Activated CD4-positive, CD25-positive, alpha-beta regulatory T cell treated with anti-CD3 and anti-CD28 coated beads, Interleukin-2, amount 50 U/mL, for 16 hours (primary cell): ENCODE results near the gene SIGLEC10.
"Not testable (repeated sequence)": the region's sequence is repeated elsewhere in the genome, so short reads cannot be mapped to it uniquely, and the experiment has no call there.

ENCODE experiments used
- DNase-seq: peaks from one replicate; pipeline ENCODE4 v3.0.0-alpha.2; 2020; ENCODE audit warnings: low read depth, low spot score

The SIGLEC10 gene

GRCh38 chr19:51417107-51417809 is at the start of gene SIGLEC10:
SIGLEC10 (minus strand) TSS chr19:51417642; CDS start chr19:51417581, 61 bp downstream.
- DNase-seq = no peak

- no peak for DNase-seq
Observed at GRCh38 chr19:51466723-51467122, 49.3 kb upstream of the SIGLEC10 start.

- DNase-seq = not testable (repeated sequence)
Observed at GRCh38 chr19:51463976-51464581, 46.6 kb upstream of the SIGLEC10 start.

GRCh38 chr19:51462681-51463080 is 45.2 kb upstream of the SIGLEC10 start:
- no peak for DNase-seq

GRCh38 chr19:51462276-51462675 is 44.8 kb upstream of the SIGLEC10 start:
- no peak for DNase-seq

- no peak for DNase-seq
Observed at GRCh38 chr19:51461723-51462161, 44.3 kb upstream of the SIGLEC10 start.

- no peak for DNase-seq
Observed at GRCh38 chr19:51460164-51460992, 42.9 kb upstream of the SIGLEC10 start.

- no peak for DNase-seq
Observed at GRCh38 chr19:51458899-51459505, 41.6 kb upstream of the SIGLEC10 start.

GRCh38 chr19:51458051-51458645 is 40.7 kb upstream of the SIGLEC10 start, which contains the start of gene SIGLEC8:
SIGLEC8 (minus strand) TSS chr19:51458454; CDS start chr19:51458387, 67 bp downstream.
- DNase-seq = no peak

- no peak for DNase-seq
Observed at GRCh38 chr19:51457351-51458013, 40.0 kb upstream of the SIGLEC10 start.

GRCh38 chr19:51456541-51457290 is 39.3 kb upstream of the SIGLEC10 start:
- no peak for DNase-seq

- DNase-seq = no peak
Observed at GRCh38 chr19:51450730-51451307, 33.4 kb upstream of the SIGLEC10 start.

GRCh38 chr19:51448411-51449016 is 31.1 kb upstream of the SIGLEC10 start:
- no peak for DNase-seq

GRCh38 chr19:51448011-51448410 is 30.6 kb upstream of the SIGLEC10 start:
- no peak for DNase-seq

- DNase-seq = not testable (repeated sequence)
Observed at GRCh38 chr19:51447510-51447909, 30.1 kb upstream of the SIGLEC10 start.

GRCh38 chr19:51441410-51442390 is 24.3 kb upstream of the SIGLEC10 start:
- peak; percentile 79 for DNase-seq

GRCh38 chr19:51440846-51441409 is 23.5 kb upstream of the SIGLEC10 start:
- no peak for DNase-seq

GRCh38 chr19:51440052-51440451 is 22.6 kb upstream of the SIGLEC10 start:
- DNase-seq = no peak
